GM12891 (cell line): ENCODE results near the gene RPS10. TPM values are rescaled to one million over a fixed set of nuclear protein-coding genes. Genes with fewer than 3 reads are reported as not detected.
A peak's percentile ranks its signal among the peaks of the same experiment; 100 is the strongest.

Experiments used
- DNase-seq: peaks from one replicate; pipeline ENCODE4 v3.0.0; 2011; ENCODE audit warnings: low spot score; ENCODE audit not compliant: insufficient read length
- FAIRE-seq: peaks from 2 replicates; lab custom pipeline; 2011; peaks lifted over from hg19 to GRCh38; lab: Jason Lieb, UNC
- PAX5 ChIP-seq: IDR thresholded peaks from 2 replicates; pipeline ENCODE4 v1.6.1; 2011; ENCODE audit warnings: low read length, moderate library complexity, mild to moderate bottlenecking; ENCODE audit not compliant: insufficient read depth, severe bottlenecking
- POLR2A ChIP-seq: IDR thresholded peaks from 2 replicates; pipeline ENCODE4 v1.6.1; 2011; ENCODE audit warnings: low read depth, low read length, control low read depth
- POLR2AphosphoS5 ChIP-seq: IDR thresholded peaks from 2 replicates; pipeline ENCODE4 v1.6.1; 2011; ENCODE audit warnings: low read depth, low read length, control low read depth
- POU2F2 ChIP-seq: IDR thresholded peaks from 2 replicates; pipeline ENCODE4 v1.6.1; 2011; ENCODE audit warnings: low read depth, mild to moderate bottlenecking, control low read depth, low read length, moderate library complexity
- SPI1 ChIP-seq: IDR thresholded peaks from 2 replicates; pipeline ENCODE4 v1.6.1; 2011; ENCODE audit warnings: low read depth, low read length, control low read depth
- TAF1 ChIP-seq: IDR thresholded peaks from 2 replicates; pipeline ENCODE4 v1.6.1; 2011; ENCODE audit warnings: low read depth, low read length, control low read depth
- polyA plus RNA-seq: library from polyadenylated mRNA; unstranded; fragments of >200 nt; gene quantifications from one replicate; pipeline ENCODE4 v1.2.1, GENCODE V29; 2012; ENCODE audit warnings: low read depth, missing spikeins, inconsistent platforms; ENCODE audit not compliant: missing spikeins

RPS10 gene
- polyA plus RNA-seq = 4,277 TPM

- FAIRE-seq (peak; percentile 85), DNase-seq (peak; percentile 90)
- TF ChIP-seq PAX5 (peak; percentile 61), SPI1 (no peak), POU2F2 (peak; percentile 81), POLR2A (peak; percentile 97), POLR2AphosphoS5 (peak; percentile 97), TAF1 (peak; percentile 99)
These were observed at the start of gene RPS10 for GRCh38 chr6:34425498-34426410. TSS of gene RPS10 (minus strand) at chr6:34426069. CDS start at chr6:34425221, 848 bp downstream.

GRCh38 chr6:34475238-34475682 is 49.4 kb upstream of the RPS10 start:
- no peak for DNase-seq
- FAIRE-seq = no peak
- TF ChIP-seq POLR2A (no peak), TAF1 (no peak), POU2F2 (no peak), SPI1 (no peak), PAX5 (no peak), POLR2AphosphoS5 (no peak)

DNA sequence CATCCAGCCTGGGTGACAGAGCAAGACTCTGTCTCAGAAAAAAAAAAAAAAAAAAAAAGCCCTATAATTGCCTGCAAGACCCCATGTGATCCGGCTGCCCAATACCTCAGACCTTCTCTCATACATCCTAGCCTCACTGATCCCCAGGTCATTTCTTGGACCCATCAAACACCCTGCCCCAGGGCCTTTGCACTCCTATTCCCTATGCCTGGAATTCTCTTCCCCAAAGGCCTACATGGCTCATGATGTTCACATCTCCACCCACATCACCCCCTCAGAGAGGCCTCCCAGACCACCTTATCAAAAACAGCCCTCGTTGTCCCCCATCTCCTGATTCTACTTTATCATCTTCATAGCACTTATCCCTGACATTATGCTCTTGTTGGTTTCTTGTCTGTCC is 48.9 kb upstream of the RPS10 start:
- FAIRE-seq = no peak
- no peak for TF ChIP-seq SPI1
- TF ChIP-seq PAX5 = no peak
- no peak for TF ChIP-seq POLR2AphosphoS5
- no peak for TF ChIP-seq TAF1
- no peak for TF ChIP-seq POLR2A
- no peak for TF ChIP-seq POU2F2
- DNase-seq = no peak

DNA sequence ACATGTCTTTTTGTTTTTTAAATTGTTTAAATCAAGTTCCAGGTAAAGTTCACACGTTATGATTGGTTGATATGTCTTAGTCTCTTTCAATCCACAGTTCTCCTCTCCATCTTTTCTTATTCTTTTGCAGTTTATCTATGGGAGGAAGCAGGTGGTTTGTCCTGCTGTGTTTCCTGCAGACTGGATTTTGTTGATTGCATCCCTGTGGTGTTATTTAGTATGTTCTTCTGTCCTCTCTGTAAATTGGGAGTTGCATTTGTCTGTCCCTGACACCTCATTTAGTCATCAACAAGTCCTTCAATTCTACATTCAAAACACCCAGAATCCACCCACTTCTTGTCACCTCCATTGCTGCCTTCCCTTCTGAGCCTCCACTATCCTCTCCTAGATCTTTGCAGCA is 48.1 kb upstream of the RPS10 start:
- no peak for TF ChIP-seq SPI1
- no peak for TF ChIP-seq POLR2A
- no peak for TF ChIP-seq POU2F2
- TF ChIP-seq TAF1 = no peak
- TF ChIP-seq PAX5 = no peak
- no peak for TF ChIP-seq POLR2AphosphoS5
- FAIRE-seq (no peak), DNase-seq (no peak)

- TF ChIP-seq PAX5 (no peak), TAF1 (no peak)
- DNase-seq (no peak), FAIRE-seq (no peak)
These were observed 46.6 kb upstream of the RPS10 start for GRCh38 chr6:34472425-34472824.

DNA sequence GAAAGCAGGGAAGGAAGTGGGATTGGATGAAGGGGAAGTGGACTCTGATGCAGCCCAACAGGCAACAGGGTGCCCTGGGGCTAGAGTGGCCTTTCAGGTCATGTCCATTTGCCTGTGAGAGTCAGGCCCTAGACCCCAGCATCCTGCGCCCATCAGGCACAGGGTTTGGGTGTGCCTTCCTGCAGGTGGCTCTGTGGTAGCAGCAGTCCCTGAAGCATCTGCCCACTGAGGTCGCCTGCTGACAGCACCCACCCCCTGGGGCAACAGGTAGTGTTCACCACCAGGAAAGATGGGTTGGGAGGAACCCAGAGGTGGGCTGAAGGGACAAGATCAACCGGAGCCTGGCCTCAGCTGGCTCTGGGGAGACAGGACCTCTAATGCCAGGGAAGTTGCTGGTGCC is 43.6 kb upstream of the RPS10 start:
- DNase-seq (no peak), FAIRE-seq (no peak)
- TF ChIP-seq POU2F2 (no peak), PAX5 (no peak), POLR2A (no peak), POLR2AphosphoS5 (no peak), SPI1 (no peak), TAF1 (no peak)

DNA sequence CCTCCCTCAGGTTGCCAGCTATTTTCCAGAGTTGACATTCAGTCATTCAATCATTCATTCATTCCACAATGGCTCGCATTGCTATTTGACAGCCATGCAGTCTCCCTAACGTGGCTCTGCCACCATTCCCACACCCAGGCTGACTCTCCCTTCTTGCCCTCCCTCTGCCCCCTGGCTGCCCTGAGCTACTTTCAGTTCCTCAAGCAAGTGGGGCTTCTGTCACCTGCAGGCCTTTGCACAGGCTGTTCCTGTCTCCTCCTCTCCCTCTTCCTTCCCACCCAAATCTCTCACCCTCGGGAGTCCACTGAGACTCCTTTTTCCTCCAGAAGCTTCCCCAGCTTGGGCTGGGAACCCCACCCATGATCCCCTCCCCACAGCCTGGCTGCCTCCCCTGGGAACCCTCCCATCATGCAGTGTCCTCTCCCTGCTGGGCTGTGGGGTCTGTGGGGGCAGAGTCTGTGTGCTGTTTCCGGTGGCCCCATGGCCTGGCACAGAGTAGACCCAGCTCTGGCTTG is 42.6 kb upstream of the RPS10 start:
- no peak for DNase-seq
- peak; percentile 88 for FAIRE-seq
- peak; percentile 95 for TF ChIP-seq SPI1
- no peak for TF ChIP-seq POLR2A
- TF ChIP-seq TAF1 = no peak

GRCh38 chr6:34466242-34467185 is 40.6 kb upstream of the RPS10 start:
- no peak for DNase-seq
- TF ChIP-seq POLR2AphosphoS5 (no peak), POU2F2 (no peak), TAF1 (no peak), POLR2A (no peak), SPI1 (no peak), PAX5 (no peak)

More at GRCh38 chr6:34466242-34467185, 40.6 kb upstream of the RPS10 start:
- no peak for FAIRE-seq
